Vagina (tissue), 2 donors: ENCODE results near the gene DNM3.

Experiments
- POLR2A ChIP-seq, 2 donors: fragments of 450-650 bp; IDR thresholded peaks; one replicate each; pipeline ENCODE4 v1.6.1; 2017; ENCODE audit warnings: antibody characterized with exemption in 2 of 2, mild to moderate bottlenecking in 2 of 2, moderate library complexity in 2 of 2
- POLR2AphosphoS5 ChIP-seq, 2 donors: sonication (generic); formaldehyde crosslinking; IDR thresholded peaks; one replicate each; pipeline ENCODE4 v1.9.0; 2017; ENCODE audit warnings: antibody characterized with exemption in 2 of 2, mild to moderate bottlenecking in 2 of 2, low read depth in 1 of 2; ENCODE audit not compliant: insufficient read depth in 1 of 2
- TF ChIP-seq, protein P1 (sequence below), 3 experiments: fragments of 450-650 bp in 2 of 3; fragments of 200-600 bp in 1 of 3; sonication (generic) in 1 of 3; IDR thresholded peaks; one replicate each; pipeline ENCODE4 v1.5.1; 2017 to 2019; ENCODE audit warnings: antibody characterized with exemption in 3 of 3, mild to moderate bottlenecking in 2 of 3, moderate library complexity in 2 of 3

DNA sequence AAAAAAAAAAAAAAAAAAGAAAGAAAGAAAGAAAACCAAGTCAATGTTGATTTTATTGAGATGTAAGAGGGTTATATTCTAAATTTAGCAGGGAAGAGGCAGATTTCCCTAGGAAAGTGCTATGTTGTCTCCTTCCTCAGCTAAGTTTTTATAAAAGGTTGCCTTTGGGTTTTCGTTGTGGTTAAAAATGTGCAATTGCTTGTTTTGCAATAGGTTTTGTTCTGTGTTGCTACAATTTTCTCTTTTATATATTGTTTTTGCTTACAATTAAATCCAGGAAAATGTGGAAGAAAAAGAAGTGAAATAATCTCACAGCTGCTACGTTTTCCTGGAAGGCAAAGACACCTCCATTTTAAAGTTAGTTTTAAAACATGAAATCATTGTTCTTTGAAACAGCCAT, 442.5 kb downstream of the DNM3 start:
- TF ChIP-seq POLR2AphosphoS5 (IDR thresholded peaks at IDR 0.05; ENCODE audit: insufficient read depth in 1 of 2, low read depth in 1 of 2) (no peak), POLR2A (IDR thresholded peaks at IDR 0.05) (no peak)
- TF ChIP-seq, protein P1, sequence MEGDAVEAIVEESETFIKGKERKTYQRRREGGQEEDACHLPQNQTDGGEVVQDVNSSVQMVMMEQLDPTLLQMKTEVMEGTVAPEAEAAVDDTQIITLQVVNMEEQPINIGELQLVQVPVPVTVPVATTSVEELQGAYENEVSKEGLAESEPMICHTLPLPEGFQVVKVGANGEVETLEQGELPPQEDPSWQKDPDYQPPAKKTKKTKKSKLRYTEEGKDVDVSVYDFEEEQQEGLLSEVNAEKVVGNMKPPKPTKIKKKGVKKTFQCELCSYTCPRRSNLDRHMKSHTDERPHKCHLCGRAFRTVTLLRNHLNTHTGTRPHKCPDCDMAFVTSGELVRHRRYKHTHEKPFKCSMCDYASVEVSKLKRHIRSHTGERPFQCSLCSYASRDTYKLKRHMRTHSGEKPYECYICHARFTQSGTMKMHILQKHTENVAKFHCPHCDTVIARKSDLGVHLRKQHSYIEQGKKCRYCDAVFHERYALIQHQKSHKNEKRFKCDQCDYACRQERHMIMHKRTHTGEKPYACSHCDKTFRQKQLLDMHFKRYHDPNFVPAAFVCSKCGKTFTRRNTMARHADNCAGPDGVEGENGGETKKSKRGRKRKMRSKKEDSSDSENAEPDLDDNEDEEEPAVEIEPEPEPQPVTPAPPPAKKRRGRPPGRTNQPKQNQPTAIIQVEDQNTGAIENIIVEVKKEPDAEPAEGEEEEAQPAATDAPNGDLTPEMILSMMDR (IDR thresholded peaks at IDR 0.05), result no peak
